ENCODE results near the gene SGPP1. TPM values are rescaled to one million over a fixed set of nuclear protein-coding genes. Genes with fewer than 3 reads are reported as not detected.

The SGPP1 gene
- total and polyA plus RNA-seq, 2 of the 8 experiments (the other 6 are each of a cell fraction or from before 2014, with no cell fraction given): 5.7 to 8.1 TPM

- H3K4ac ChIP-seq (replicated peaks; ENCODE audit: insufficient read length, low read depth, low read length): no peak overlapping the region
- no peaks in the 10 kb centered on the region for H3K79me2 ChIP-seq (ENCODE audit: control insufficient read depth in 1 of 2, insufficient read depth in 2 of 2, low read length in 2 of 2)
- H3K79me1 ChIP-seq (ENCODE audit: low read depth, low read length): no peaks in the 10 kb centered on the region
- H2BK5ac ChIP-seq (ENCODE audit: low read depth, low read length): no peak overlapping the region
- H3K4me2 ChIP-seq (ENCODE audit: insufficient read depth in 1 of 2, low read depth in 2 of 2, low read length in 2 of 2): no peak overlapping the region
- H3K4me3 ChIP-seq (ENCODE audit: extremely low read depth in 1 of 4, insufficient read depth in 2 of 4, low read depth in 3 of 4, low read length in 4 of 4): no peak overlapping the region
- H3K18ac ChIP-seq (ENCODE audit: extremely low read depth, low read length): no peak overlapping the region
- no peaks in the 10 kb centered on the region for H3K23me2 ChIP-seq (ENCODE audit: low read depth, low read length)
- no peak overlapping the region for H4K5ac ChIP-seq (ENCODE audit: insufficient read length, low read depth, low read length)
- no peak overlapping the region for H3K9ac ChIP-seq (replicated peaks in 1 of 4; ENCODE audit: extremely low read depth in 1 of 4, low read depth in 3 of 4, low read length in 3 of 4)
- no peak overlapping the region for H2BK15ac ChIP-seq (ENCODE audit: low read length)
- no peak overlapping the region for H3K23ac ChIP-seq (ENCODE audit: insufficient read length)
- no peak overlapping the region for H2BK12ac ChIP-seq (ENCODE audit: low read depth, low read length)
- peaks cover 0 to 2% of the 10 kb centered on the region in 2 experiments for H4K20me1 ChIP-seq (replicated peaks in 1 of 2; ENCODE audit: control insufficient read depth in 1 of 2, insufficient read depth in 2 of 2, low read length in 2 of 2)
- H3K36me3 ChIP-seq (ENCODE audit: control insufficient read depth in 2 of 4, insufficient read depth in 4 of 4, low read length in 3 of 4): no peaks in the 10 kb centered on the region
- H4K91ac ChIP-seq (replicated peaks; ENCODE audit: insufficient read length, low read length): no peak overlapping the region
- no peak overlapping the region for H3K56ac ChIP-seq (replicated peaks; ENCODE audit: insufficient read length, low read depth, low read length)
- no peak for DNase-seq (ENCODE audit: low read depth in 1 of 2, low spot score in 2 of 2)
- no peak overlapping the region for H3K14ac ChIP-seq (ENCODE audit: insufficient read length)
- H3K27me3 ChIP-seq (replicated peaks in 1 of 4; ENCODE audit: control insufficient read depth in 3 of 4, extremely low read depth in 1 of 4, insufficient read depth in 3 of 4, low read length in 3 of 4): no peaks in the 10 kb centered on the region
- no peaks in the 10 kb centered on the region for H3K4me1 ChIP-seq (replicated peaks in 1 of 4; ENCODE audit: control insufficient read depth in 3 of 4, insufficient read depth in 4 of 4, low read length in 3 of 4)
- no peak overlapping the region for H3K27ac ChIP-seq (ENCODE audit: low read depth, low read length)
- POLR2A ChIA-PET (ENCODE audit: partially characterized antibody): no interaction called here
- no peaks in the 10 kb centered on the region for H3K9me3 ChIP-seq (ENCODE audit: insufficient read depth in 2 of 2, low read depth in 1 of 2, low read length in 1 of 2)
- H4K8ac ChIP-seq (ENCODE audit: extremely low read depth, insufficient read depth, low read length): no peak overlapping the region
- FAIRE-seq: no peak
- no peak overlapping the region for H2AFZ ChIP-seq (ENCODE audit: low read length)
- TF ChIP-seq EZH2 (IDR thresholded peaks at IDR 0.05; ENCODE audit: low read depth, low read length, severe bottlenecking) (no peak), EGR1 (IDR thresholded peaks at IDR 0.05; ENCODE audit: borderline replicate concordance, low read depth, low read length) (no peak), KDM5A (IDR thresholded peaks at IDR 0.05; ENCODE audit: low read length) (no peak), SRF (IDR thresholded peaks at IDR 0.05; ENCODE audit: low read depth, low read length) (no peak), BRCA1 (IDR thresholded peaks at IDR 0.05; ENCODE audit: low read depth, low read length) (no peak), SIN3A (conservative IDR thresholded peaks at IDR 0.05 in 1 of 2, IDR thresholded peaks at IDR 0.05 in 1 of 2; ENCODE audit: low read depth in 1 of 2, low read length in 2 of 2) (no peak), TAF7 (optimal IDR thresholded peaks at IDR 0.05; ENCODE audit: borderline replicate concordance, low read depth, low read length) (no peak), CREB1 (IDR thresholded peaks at IDR 0.05) (no peak), NANOG (IDR thresholded peaks at IDR 0.05; ENCODE audit: insufficient read depth, low read depth, low read length, poor library complexity, severe bottlenecking) (no peak), BACH1 (IDR thresholded peaks at IDR 0.05; ENCODE audit: low read length) (no peak)
- 86% methylated on average over 3 of the region's 3 CpGs; no CpG with 5 or more reads in 1 of the 2 experiments for WGBS, 2 experiments (ENCODE audit: extremely low coverage in 1 of 2, insufficient coverage in 1 of 2, insufficient read length in 1 of 2, insufficient replicate concordance in 2 of 2, low coverage in 1 of 2, low lambda C conversion rate in 2 of 2, missing lambda C conversion rate in 1 of 2)
- CTCF ChIA-PET (ENCODE audit: partially characterized antibody): interaction anchor here (0.7 to 2.0 kb wide), 4 partner anchors 36 to 327 kb away, joined by 3 to 6 read pairs (median 3); partner anchors contain the start of gene WDR89
- no peak overlapping the region for H2AK5ac ChIP-seq (ENCODE audit: low read depth, low read length)
- no peak overlapping the region for H2BK20ac ChIP-seq (ENCODE audit: low read length)
- H2BK120ac ChIP-seq (replicated peaks; ENCODE audit: low read depth, low read length): no peak overlapping the region
These were observed 49.9 kb downstream of the SGPP1 start for GRCh38 chr14:63677891-63678379.
